ENCODE data around the gene VCP. TPM values are rescaled to one million over a fixed set of nuclear protein-coding genes. Genes with fewer than 3 reads are reported as not detected.

Gene VCP
- total and polyA plus RNA-seq, 9 of the 15 experiments (the other 6 are each of a cell fraction or from before 2014, with no cell fraction given), result 7.1 to 257 (median 199) TPM

- TF ChIP-seq CUX1 (CRISPR knock-in tag; IDR thresholded peaks at IDR 0.05), result no peak
Observed at GRCh38 chr9:35071814-35072460, 488 bp downstream of the VCP start (continued).

All from K562 (cell line).